ENCODE data around the gene RAD51B.

RAD51B gene

GRCh38 chr14:68376067-68376779 is 556.6 kb downstream of the RAD51B start:
- no peak for DNase-seq

- DNase-seq: no peak
Measured at GRCh38 chr14:68377006-68377405, 557.4 kb downstream of the RAD51B start.

GRCh38 chr14:68377459-68377858 is 557.9 kb downstream of the RAD51B start:
- no peak for DNase-seq

GRCh38 chr14:68379510-68380328 is 560.1 kb downstream of the RAD51B start:
- no peak for DNase-seq

- DNase-seq: no peak
Measured at GRCh38 chr14:68380329-68380741, 560.8 kb downstream of the RAD51B start.

- no peak for DNase-seq
Measured at GRCh38 chr14:68384335-68384734, 564.8 kb downstream of the RAD51B start.

- DNase-seq: no peak
Measured at GRCh38 chr14:68384881-68385280, 565.3 kb downstream of the RAD51B start.

GRCh38 chr14:68386446-68386845 is 566.9 kb downstream of the RAD51B start:
- DNase-seq: no peak

GRCh38 chr14:68386950-68387779 is 567.6 kb downstream of the RAD51B start:
- DNase-seq: no peak

- DNase-seq: no peak
Measured at GRCh38 chr14:68389943-68390342, 570.4 kb downstream of the RAD51B start.

GRCh38 chr14:68390741-68391140 is 571.2 kb downstream of the RAD51B start:
- no peak for DNase-seq

- no peak for DNase-seq
Measured at GRCh38 chr14:68391311-68392014, 571.9 kb downstream of the RAD51B start.

- no peak for DNase-seq
Measured at GRCh38 chr14:68392393-68393141, 573.0 kb downstream of the RAD51B start.

GRCh38 chr14:68393259-68393658 is 573.7 kb downstream of the RAD51B start:
- DNase-seq: no peak

- DNase-seq: no peak
Measured at GRCh38 chr14:68394118-68394763, 574.7 kb downstream of the RAD51B start.

- no peak for DNase-seq
Measured at GRCh38 chr14:68394764-68395143, 575.2 kb downstream of the RAD51B start.

- no peak for DNase-seq
Measured at GRCh38 chr14:68395604-68396003, 576.0 kb downstream of the RAD51B start.

- DNase-seq: no peak
Measured at GRCh38 chr14:68396461-68396860, 576.9 kb downstream of the RAD51B start.

GRCh38 chr14:68397371-68397811 is 577.8 kb downstream of the RAD51B start:
- DNase-seq: no peak

- no peak for DNase-seq
Measured at GRCh38 chr14:68397822-68398221, 578.2 kb downstream of the RAD51B start.

GRCh38 chr14:68398370-68398769 is 578.8 kb downstream of the RAD51B start:
- DNase-seq: no peak

Measured in activated T-cell treated with anti-CD3 and anti-CD28 coated beads for 4 hours (primary cell).